HCT116 (cell line): ENCODE data around the gene TMEM126A. TPM values are rescaled to one million over a fixed set of nuclear protein-coding genes. Genes with fewer than 3 reads are reported as not detected.
A peak's percentile ranks its signal among the peaks of the same experiment; 100 is the strongest.

Source experiments
- ATAC-seq: fragments of 200-7000 bp; cut with Tn5 transposase; 2 replicates; pipeline ENCODE4 v1.9.1; 2020; ENCODE audit warnings: mild to moderate bottlenecking, moderate library complexity
- BruUV-seq: library from RNA; stranded (reverse); fragments of 400-500 nt; replicated peaks from 2 replicates; lab custom pipeline; 2021; lab: Mats Ljungman, UMichigan
- CTCF ChIA-PET: fragments of 300-600 bp; sonication (Branson Sonifier 250); formaldehyde crosslinking; loops from one replicate; lab custom pipeline; 2021; ENCODE audit warnings: antibody characterized with exemption; lab: Charles Lee
- POLR2A ChIA-PET: fragments of 300-600, 350-600 bp; sonication (Branson Sonifier 250); formaldehyde crosslinking; loops from one replicate; lab custom pipeline; 2021; ENCODE audit warnings: antibody characterized with exemption; lab: Charles Lee
- RAD21 ChIA-PET, 2 experiments: fragments of 300-600 bp; sonication (Branson Sonifier 250); formaldehyde crosslinking; loops; one replicate each; lab custom pipeline; 2023; ENCODE audit warnings: low total read pairs in 2 of 2; ENCODE audit not compliant: uncharacterized antibody in 2 of 2, unreplicated experiment in 2 of 2, low non-redundant PET in 1 of 2; lab: Charles Lee
- DNase-seq: peaks from one replicate; pipeline ENCODE4 v3.0.0-alpha.2; 2010; ENCODE audit warnings: low read depth, low spot score
- H2AFZ ChIP-seq: fragments of 200-600 bp; shearing (Covaris generic), sonication (generic); 2 replicates; pipeline ENCODE4 v1.6.1; 2017; ENCODE audit warnings: low read depth, mixed run types, mixed read lengths, antibody characterized with exemption, low read length; ENCODE audit not compliant: poor library complexity, severe bottlenecking
- H3K27ac ChIP-seq: 2 replicates; pipeline ENCODE4 v1.5.1; 2012; ENCODE audit warnings: low read depth, low read length
- H3K27me3 ChIP-seq: fragments of 200-600 bp; sonication (generic); 2 replicates; pipeline ENCODE4 v1.6.1; 2016; ENCODE audit warnings: mixed run types, low read length, mixed read lengths; ENCODE audit not compliant: insufficient read depth
- H3K36me3 ChIP-seq, 2 experiments: fragments of 200-500 bp in 1 of 2; fragments of 200-600 bp in 1 of 2; sonication (Bioruptor generic) in 1 of 2; sonication (generic) in 1 of 2; 2 replicates each; pipeline versions ENCODE4 v1.5.1 to v1.6.1; 2014 to 2016; ENCODE audit warnings: low read length in 2 of 2, inconsistent platforms in 1 of 2, mixed read lengths in 1 of 2, mixed run types in 1 of 2; ENCODE audit not compliant: insufficient read depth in 2 of 2, control insufficient read depth in 1 of 2
- H3K4me1 ChIP-seq, 2 experiments: fragments of 200-600 bp in 1 of 2; sonication (generic) in 1 of 2; 2 replicates each; pipeline versions ENCODE4 v1.5.1 to v1.6.1; 2012 to 2017; ENCODE audit warnings: low read length in 2 of 2, inconsistent platforms in 1 of 2, mild to moderate bottlenecking in 1 of 2, mixed read lengths in 1 of 2, mixed run types in 1 of 2, moderate library complexity in 1 of 2; ENCODE audit not compliant: insufficient read depth in 2 of 2, control insufficient read depth in 1 of 2
- H3K4me2 ChIP-seq: fragments of 200-600 bp; sonication (generic); 2 replicates; pipeline ENCODE4 v1.6.1; 2017; ENCODE audit warnings: mixed run types, low read length, mixed read lengths
- H3K4me3 ChIP-seq, 2 experiments: fragments of 200-600 bp in 1 of 2; sonication (generic) in 1 of 2; replicated peaks in 1 of 2; 2 replicates each; pipeline ENCODE4 v1.5.1; 2011 to 2016; ENCODE audit warnings: low read length in 2 of 2, control low read depth in 1 of 2, low read depth in 1 of 2, mild to moderate bottlenecking in 1 of 2, mixed read lengths in 1 of 2, mixed run types in 1 of 2
- H3K79me2 ChIP-seq: fragments of 200-600 bp; sonication (generic); 2 replicates; pipeline ENCODE4 v1.6.1; 2017; ENCODE audit warnings: mild to moderate bottlenecking, mixed run types, low read length, moderate library complexity, mixed read lengths; ENCODE audit not compliant: insufficient read depth
- H3K9ac ChIP-seq: fragments of 200-600 bp; sonication (generic); 2 replicates; pipeline ENCODE4 v1.6.1; 2016; ENCODE audit warnings: low read length, mixed read lengths
- H3K9me2 ChIP-seq: fragments of 200-600 bp; sonication (generic), shearing (Covaris generic); 2 replicates; pipeline ENCODE4 v1.6.1; 2017; ENCODE audit warnings: mixed run types, mild to moderate bottlenecking, moderate library complexity; ENCODE audit not compliant: insufficient read depth
- H3K9me3 ChIP-seq, 2 experiments: fragments of 200-500 bp in 1 of 2; fragments of 200-600 bp in 1 of 2; sonication (Bioruptor generic) in 1 of 2; sonication (generic) in 1 of 2; 2 replicates each; pipeline ENCODE4 v1.6.1; 2014 to 2017; ENCODE audit warnings: low read length in 2 of 2, mixed read lengths in 2 of 2, inconsistent platforms in 1 of 2, low read depth in 1 of 2, mild to moderate bottlenecking in 1 of 2, mixed run types in 1 of 2, moderate library complexity in 1 of 2; ENCODE audit not compliant: control insufficient read depth in 1 of 2, insufficient read depth in 1 of 2
- H4K20me1 ChIP-seq: fragments of 200-600 bp; sonication (generic), shearing (Covaris generic); 2 replicates; pipeline ENCODE4 v1.6.1; 2017; ENCODE audit warnings: mixed run types, mild to moderate bottlenecking, moderate library complexity; ENCODE audit not compliant: insufficient read depth
- CBX3 ChIP-seq: IDR thresholded peaks from 2 replicates; pipeline ENCODE4 v1.6.1; 2012; ENCODE audit warnings: low read depth
- CEBPB ChIP-seq: IDR thresholded peaks from 2 replicates; pipeline ENCODE4 v1.6.1; 2012; ENCODE audit warnings: low read depth
- EGR1 ChIP-seq: IDR thresholded peaks from 2 replicates; pipeline ENCODE4 v1.6.1; 2012; ENCODE audit warnings: low read depth
- ELF1 ChIP-seq: IDR thresholded peaks from 2 replicates; pipeline ENCODE4 v1.6.1; 2012; ENCODE audit warnings: low read depth, borderline replicate concordance
- EZH2 ChIP-seq: fragments of 200-600 bp; sonication (generic); IDR thresholded peaks from 2 replicates; pipeline ENCODE4 v1.6.1; 2017; ENCODE audit warnings: antibody characterized with exemption, mixed run types
- EZH2phosphoT487 ChIP-seq: fragments of 200-600 bp; IDR thresholded peaks from 2 replicates; pipeline ENCODE4 v1.6.1; 2018; ENCODE audit warnings: antibody characterized with exemption, borderline replicate concordance
- FOSL1 ChIP-seq: IDR thresholded peaks from 2 replicates; pipeline ENCODE4 v1.6.1; 2012; ENCODE audit warnings: low read depth
- JUND ChIP-seq: IDR thresholded peaks from 2 replicates; pipeline ENCODE4 v1.6.1; 2012
- POLR2A ChIP-seq: IDR thresholded peaks from 2 replicates; pipeline ENCODE4 v1.7.0; 2011; ENCODE audit warnings: borderline replicate concordance; ENCODE audit not compliant: insufficient read depth, insufficient read length; ENCODE audit errors: extremely low read depth
- POLR2AphosphoS5 ChIP-seq: IDR thresholded peaks from 2 replicates; pipeline ENCODE4 v1.6.1; 2011; ENCODE audit warnings: mild to moderate bottlenecking, low read depth, low read length, moderate library complexity
- RAD21 ChIP-seq: IDR thresholded peaks from 2 replicates; pipeline ENCODE4 v1.6.1; 2012; ENCODE audit warnings: low read depth, mild to moderate bottlenecking
- SIN3A ChIP-seq: IDR thresholded peaks from 2 replicates; pipeline ENCODE4 v1.6.1; 2012; ENCODE audit warnings: low read depth
- SP1 ChIP-seq: IDR thresholded peaks from 2 replicates; pipeline ENCODE4 v1.6.1; 2012; ENCODE audit warnings: low read depth
- SRF ChIP-seq: IDR thresholded peaks from 2 replicates; pipeline ENCODE4 v1.6.1; 2012; ENCODE audit warnings: low read depth
- YY1 ChIP-seq: IDR thresholded peaks from 2 replicates; pipeline ENCODE4 v1.6.1; 2011; ENCODE audit warnings: low read length, low read depth, moderate library complexity, mild to moderate bottlenecking; ENCODE audit not compliant: insufficient replicate concordance; ENCODE audit errors: extremely low read depth
- ZFX ChIP-seq: fragments of 450-650 bp; IDR thresholded peaks from 2 replicates; pipeline ENCODE4 v1.6.1; 2017
- ZNF274 ChIP-seq: fragments of 200-500 bp; sonication (Bioruptor generic); IDR thresholded peaks from 2 replicates; pipeline ENCODE4 v1.6.1; 2014; ENCODE audit warnings: mild to moderate bottlenecking, low read depth, low read length, inconsistent platforms
- intact Hi-C: fragments of 100-400 bp; cut with micrococcal nuclease; formaldehyde crosslinking; loops from 2 replicates; pipeline ENCODE4 v1.10.0; 2022
- total RNA-seq: library from RNA; stranded (reverse); gene quantifications from one replicate; pipeline ENCODE4 v1.2.1, GENCODE V29; 2021; ENCODE audit not compliant: unreplicated experiment
- TF ChIP-seq, protein P1 (sequence below), 3 experiments: fragments of 200-600 bp in 1 of 3; sonication (generic) in 1 of 3; IDR thresholded peaks in 2 of 3; conservative IDR thresholded peaks in 1 of 3; 2 replicates each; pipeline ENCODE4 v1.5.1; 2012 to 2017; ENCODE audit warnings: low read depth in 2 of 3, low read length in 2 of 3, antibody characterized with exemption in 1 of 3, borderline replicate concordance in 1 of 3, control low read depth in 1 of 3, mild to moderate bottlenecking in 1 of 3, mixed read lengths in 1 of 3, mixed run types in 1 of 3, moderate library complexity in 1 of 3; ENCODE audit not compliant: insufficient read depth in 1 of 3
- TF ChIP-seq, protein P2 (sequence below): IDR thresholded peaks from 2 replicates; pipeline ENCODE4 v1.6.1; 2012
- TF ChIP-seq, protein P3 (sequence below): IDR thresholded peaks from 2 replicates; pipeline ENCODE4 v1.6.1; 2012
- TF ChIP-seq, protein P4 (sequence below): IDR thresholded peaks from 2 replicates; pipeline ENCODE4 v1.6.1; 2012; ENCODE audit warnings: low read depth

The TMEM126A gene
- total RNA-seq, 1 experiment from 2014 or later, result 24.1 TPM

DNA sequence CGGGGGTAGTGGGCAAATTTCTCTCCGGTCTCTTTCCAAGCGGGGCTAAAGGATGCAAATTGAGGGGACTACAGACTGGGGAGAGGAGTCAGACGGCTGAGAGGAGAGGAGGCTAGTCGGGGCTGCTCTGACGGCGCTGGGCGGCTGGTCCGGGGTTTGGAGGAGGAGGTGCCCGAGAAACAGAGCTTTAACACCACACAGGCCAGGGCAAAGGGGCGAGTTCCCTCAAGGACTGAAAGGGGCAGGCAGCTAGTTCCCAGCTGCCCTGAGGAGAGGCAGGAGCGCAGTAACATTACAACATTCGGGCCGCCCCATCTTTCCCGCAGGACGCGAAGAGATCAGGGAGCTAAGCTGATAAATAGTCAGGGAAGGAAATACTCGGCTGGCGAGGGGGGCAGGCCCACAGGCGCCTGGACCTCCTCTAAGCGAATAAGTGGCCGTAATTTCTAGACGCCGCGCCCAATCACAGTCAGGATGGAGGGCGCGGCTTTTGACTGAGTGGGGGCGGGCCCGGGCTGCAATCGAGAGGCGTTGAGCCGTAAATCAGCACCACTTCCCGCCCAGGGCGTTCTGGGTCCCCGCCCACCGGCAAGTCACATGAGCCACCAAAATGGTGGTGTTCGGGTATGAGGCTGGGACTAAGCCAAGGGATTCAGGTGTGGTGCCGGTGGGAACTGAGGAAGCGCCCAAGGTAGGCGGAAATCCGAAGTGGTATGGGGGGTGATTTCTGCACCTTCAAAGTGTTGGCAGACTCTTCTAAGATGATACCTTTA lies 19.6 kb upstream of the TMEM126A start, which contains the start of gene TMEM126B:
Gene TMEM126B, plus strand, starts transcription at position 596 of the 773 bp plus-strand sequence. Its CDS starts 15 bp downstream, at position 611.
- Histone ChIP-seq H3K9me3 (no peaks in the 10 kb centered on the region), H3K36me3 (peaks cover 2 to 6% of the 10 kb centered on the region in 2 experiments; a peak in 1 of 4 replicates), H3K79me2 (peaks cover 42% of the 10 kb centered on the region), H3K27me3 (no peaks in the 10 kb centered on the region), H3K9ac (peak within 1 kb of the TSS; percentile 71), H3K4me1 (peaks cover 6 to 19% of the 10 kb centered on the region in 2 experiments; a peak in 3 of 4 replicates), H3K9me2 (no peaks in the 10 kb centered on the region), H3K4me2 (peak within 1 kb of the TSS; percentile 93), H3K27ac (peak within 1 kb of the TSS; percentile 47), H3K4me3 (peak within 1 kb of the TSS; percentile 79 to 95), H2AFZ (peak within 1 kb of the TSS; percentile 10), H4K20me1 (no peaks in the 10 kb centered on the region)
- peak; percentile 99 for ATAC-seq
- ChIA-PET POLR2A (interaction anchor here (1.1 to 1.7 kb wide), 4 partner anchors 13 to 36 kb away, joined by 4 to 5 read pairs (median 4); partner anchors contain the start of gene TMEM126A), CTCF (no interaction called here), RAD21 (interaction anchor here in 1 of 2 experiments (1.0 kb wide), 1 partner anchor 20 kb away, joined by 3 read pairs; no protein-coding TSS in a partner anchor)
- intact Hi-C loops, result loop anchor here (2.0 kb wide), 1 partner anchor 37 kb away; the partner anchor contains the start of gene CREBZF
- BruUV-seq, result TSS peak; percentile 87
- peak; percentile 91 for DNase-seq
- no peak for TF ChIP-seq SRF
- no peak; the same call in 1 of the 2 replicates for TF ChIP-seq FOSL1
- TF ChIP-seq JUND, result no peak
- no peak for TF ChIP-seq EZH2
- peak; percentile 84 for TF ChIP-seq EGR1
- peak; percentile 96 for TF ChIP-seq POLR2AphosphoS5
- no peak for TF ChIP-seq RAD21
- TF ChIP-seq ZNF274, result no peak
- no peak for TF ChIP-seq ZFX
- TF ChIP-seq, protein P1, sequence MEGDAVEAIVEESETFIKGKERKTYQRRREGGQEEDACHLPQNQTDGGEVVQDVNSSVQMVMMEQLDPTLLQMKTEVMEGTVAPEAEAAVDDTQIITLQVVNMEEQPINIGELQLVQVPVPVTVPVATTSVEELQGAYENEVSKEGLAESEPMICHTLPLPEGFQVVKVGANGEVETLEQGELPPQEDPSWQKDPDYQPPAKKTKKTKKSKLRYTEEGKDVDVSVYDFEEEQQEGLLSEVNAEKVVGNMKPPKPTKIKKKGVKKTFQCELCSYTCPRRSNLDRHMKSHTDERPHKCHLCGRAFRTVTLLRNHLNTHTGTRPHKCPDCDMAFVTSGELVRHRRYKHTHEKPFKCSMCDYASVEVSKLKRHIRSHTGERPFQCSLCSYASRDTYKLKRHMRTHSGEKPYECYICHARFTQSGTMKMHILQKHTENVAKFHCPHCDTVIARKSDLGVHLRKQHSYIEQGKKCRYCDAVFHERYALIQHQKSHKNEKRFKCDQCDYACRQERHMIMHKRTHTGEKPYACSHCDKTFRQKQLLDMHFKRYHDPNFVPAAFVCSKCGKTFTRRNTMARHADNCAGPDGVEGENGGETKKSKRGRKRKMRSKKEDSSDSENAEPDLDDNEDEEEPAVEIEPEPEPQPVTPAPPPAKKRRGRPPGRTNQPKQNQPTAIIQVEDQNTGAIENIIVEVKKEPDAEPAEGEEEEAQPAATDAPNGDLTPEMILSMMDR (IDR thresholded peaks at IDR 0.05 in 2 of 3, conservative IDR thresholded peaks at IDR 0.05 in 1 of 3; ENCODE audit: borderline replicate concordance in 1 of 3, insufficient read depth in 1 of 3, low read depth in 2 of 3, low read length in 2 of 3), result no peak
- TF ChIP-seq CEBPB, result no peak
- TF ChIP-seq ELF1, result no peak; the same call in 1 of the 2 replicates
- TF ChIP-seq, protein P2, sequence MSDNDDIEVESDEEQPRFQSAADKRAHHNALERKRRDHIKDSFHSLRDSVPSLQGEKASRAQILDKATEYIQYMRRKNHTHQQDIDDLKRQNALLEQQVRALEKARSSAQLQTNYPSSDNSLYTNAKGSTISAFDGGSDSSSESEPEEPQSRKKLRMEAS, result peak; percentile 85
- TF ChIP-seq SP1, result peak; percentile 82
- TF ChIP-seq, protein P3, sequence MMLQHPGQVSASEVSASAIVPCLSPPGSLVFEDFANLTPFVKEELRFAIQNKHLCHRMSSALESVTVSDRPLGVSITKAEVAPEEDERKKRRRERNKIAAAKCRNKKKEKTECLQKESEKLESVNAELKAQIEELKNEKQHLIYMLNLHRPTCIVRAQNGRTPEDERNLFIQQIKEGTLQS, result no peak
- peak; percentile 76 for TF ChIP-seq SIN3A
- TF ChIP-seq YY1, result peak; percentile 93
- TF ChIP-seq, protein P4, sequence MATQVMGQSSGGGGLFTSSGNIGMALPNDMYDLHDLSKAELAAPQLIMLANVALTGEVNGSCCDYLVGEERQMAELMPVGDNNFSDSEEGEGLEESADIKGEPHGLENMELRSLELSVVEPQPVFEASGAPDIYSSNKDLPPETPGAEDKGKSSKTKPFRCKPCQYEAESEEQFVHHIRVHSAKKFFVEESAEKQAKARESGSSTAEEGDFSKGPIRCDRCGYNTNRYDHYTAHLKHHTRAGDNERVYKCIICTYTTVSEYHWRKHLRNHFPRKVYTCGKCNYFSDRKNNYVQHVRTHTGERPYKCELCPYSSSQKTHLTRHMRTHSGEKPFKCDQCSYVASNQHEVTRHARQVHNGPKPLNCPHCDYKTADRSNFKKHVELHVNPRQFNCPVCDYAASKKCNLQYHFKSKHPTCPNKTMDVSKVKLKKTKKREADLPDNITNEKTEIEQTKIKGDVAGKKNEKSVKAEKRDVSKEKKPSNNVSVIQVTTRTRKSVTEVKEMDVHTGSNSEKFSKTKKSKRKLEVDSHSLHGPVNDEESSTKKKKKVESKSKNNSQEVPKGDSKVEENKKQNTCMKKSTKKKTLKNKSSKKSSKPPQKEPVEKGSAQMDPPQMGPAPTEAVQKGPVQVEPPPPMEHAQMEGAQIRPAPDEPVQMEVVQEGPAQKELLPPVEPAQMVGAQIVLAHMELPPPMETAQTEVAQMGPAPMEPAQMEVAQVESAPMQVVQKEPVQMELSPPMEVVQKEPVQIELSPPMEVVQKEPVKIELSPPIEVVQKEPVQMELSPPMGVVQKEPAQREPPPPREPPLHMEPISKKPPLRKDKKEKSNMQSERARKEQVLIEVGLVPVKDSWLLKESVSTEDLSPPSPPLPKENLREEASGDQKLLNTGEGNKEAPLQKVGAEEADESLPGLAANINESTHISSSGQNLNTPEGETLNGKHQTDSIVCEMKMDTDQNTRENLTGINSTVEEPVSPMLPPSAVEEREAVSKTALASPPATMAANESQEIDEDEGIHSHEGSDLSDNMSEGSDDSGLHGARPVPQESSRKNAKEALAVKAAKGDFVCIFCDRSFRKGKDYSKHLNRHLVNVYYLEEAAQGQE, result no peak
- TF ChIP-seq EZH2phosphoT487, result no peak
- TF ChIP-seq POLR2A, result peak; percentile 81
- peak; percentile 54; the same call in 1 of the 2 replicates for TF ChIP-seq CBX3
